OCI-LY1 (cell line): Measurements from ENCODE around the gene FANCB.

Experiments
- CTCF ChIP-seq: fragments of 200-600 bp; sonication (generic), shearing (Covaris generic); IDR thresholded peaks from 2 replicates; pipeline ENCODE4 v1.5.1; 2017; ENCODE audit warnings: mild to moderate bottlenecking, antibody characterized with exemption, low read length, moderate library complexity, mixed read lengths
- EZH2 ChIP-seq: fragments of 200-600 bp; sonication (generic), shearing (Covaris generic); IDR thresholded peaks from 2 replicates; pipeline ENCODE4 v1.8.0; 2017; ENCODE audit warnings: borderline replicate concordance, mixed run types, mild to moderate bottlenecking, antibody characterized with exemption, low read length, moderate library complexity, mixed read lengths

- no peak for TF ChIP-seq CTCF
- no peak for TF ChIP-seq EZH2
Observed at GRCh38 chrX:14919407-14919806, 46.5 kb upstream of the FANCB start.
